GM19035 (cell line): ENCODE data around the gene TMEM233.

ENCODE experiments used
- ATAC-seq: cut with Tn5 transposase; IDR thresholded peaks from one replicate; pipeline ENCODE4 v1.9.1; 2021; ENCODE audit not compliant: unreplicated experiment

The TMEM233 gene

GRCh38 chr12:119679490-119679889 is 85.9 kb downstream of the TMEM233 start:
- ATAC-seq, result no peak

DNA sequence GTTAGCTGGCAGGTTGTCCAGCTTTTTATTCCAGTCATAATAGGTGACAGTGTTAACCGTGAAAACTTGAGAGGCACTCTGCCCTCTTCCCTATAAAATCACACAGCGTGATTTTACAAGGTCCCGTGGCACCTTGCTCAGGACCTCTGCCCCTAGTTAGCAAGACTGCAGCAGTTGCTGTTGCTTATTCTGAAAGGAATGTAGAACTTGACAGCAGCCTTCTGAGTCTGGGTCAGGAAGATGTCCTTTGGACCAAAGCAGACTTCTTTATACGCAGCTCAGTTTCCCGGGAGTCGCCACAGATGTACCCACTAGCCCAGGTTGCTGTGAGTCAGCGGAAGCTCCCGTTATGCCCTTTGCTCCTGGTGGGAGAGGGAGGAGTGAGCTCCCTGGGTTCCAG is 87.5 kb downstream of the TMEM233 start:
- ATAC-seq, result no peak

GRCh38 chr12:119681728-119682638 is 88.4 kb downstream of the TMEM233 start:
- no peak for ATAC-seq

GRCh38 chr12:119682639-119683252 is 89.2 kb downstream of the TMEM233 start:
- no peak for ATAC-seq

DNA sequence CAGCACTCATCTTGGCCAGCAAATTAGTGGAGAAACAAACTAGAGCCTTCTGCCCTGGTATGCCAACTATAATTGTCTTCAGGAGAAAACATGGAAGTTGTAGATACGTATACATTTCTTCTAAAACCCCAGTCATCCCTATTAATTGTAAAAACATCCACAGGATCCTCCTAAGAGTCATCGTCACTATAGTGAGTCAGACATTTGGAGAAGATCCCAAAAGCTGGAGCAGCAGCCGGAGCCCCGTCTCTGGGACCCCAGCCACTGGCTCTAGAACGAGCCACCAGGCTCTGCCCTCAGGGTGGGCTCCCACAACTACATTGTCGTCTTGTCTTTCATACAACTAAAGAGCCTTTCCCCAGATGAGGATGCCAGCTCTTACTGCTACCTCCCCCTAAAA is 89.8 kb downstream of the TMEM233 start:
- no peak for ATAC-seq

DNA sequence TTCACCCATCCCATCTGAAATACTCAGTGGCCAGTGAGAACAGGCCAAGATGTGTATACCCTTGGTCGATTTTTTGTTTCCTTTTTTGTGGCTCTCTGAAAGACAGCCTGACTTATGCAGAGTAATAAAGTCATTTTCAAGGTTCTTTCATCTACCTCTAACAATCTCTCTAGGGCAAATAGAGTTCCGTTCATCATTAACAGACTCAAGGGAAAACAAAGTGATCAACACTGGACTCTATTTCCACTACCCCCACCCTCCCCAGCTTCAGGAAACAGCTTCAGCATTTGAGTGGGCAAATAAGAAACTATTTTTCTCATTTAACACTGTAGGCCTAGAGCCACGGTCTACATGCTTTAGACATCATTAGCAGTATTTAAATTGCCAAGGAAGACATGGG is 90.2 kb downstream of the TMEM233 start:
- ATAC-seq, result no peak

- no peak for ATAC-seq
Observed at GRCh38 chr12:119684711-119685369, 91.3 kb downstream of the TMEM233 start.

DNA sequence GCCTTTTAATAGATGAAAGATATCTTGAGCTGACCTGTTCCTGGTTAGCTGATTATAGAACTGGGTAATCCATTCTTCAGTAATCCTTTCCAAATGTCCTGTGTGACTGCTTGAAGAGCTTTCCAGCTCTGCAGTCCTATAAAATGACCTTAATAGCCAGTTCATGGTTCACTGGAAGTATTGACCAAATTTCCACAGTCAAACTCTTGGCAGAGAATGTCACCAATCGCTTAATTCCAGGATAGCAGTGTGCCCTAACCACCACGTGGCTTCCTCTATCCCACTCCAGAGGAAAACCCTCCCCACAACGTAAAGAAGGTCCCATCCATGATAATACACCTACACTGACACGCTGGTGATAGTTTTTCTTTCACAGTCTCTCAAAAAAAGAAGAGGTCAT is 91.8 kb downstream of the TMEM233 start:
- no peak for ATAC-seq

- no peak for ATAC-seq
Observed at GRCh38 chr12:119686355-119686754, 92.8 kb downstream of the TMEM233 start.

DNA sequence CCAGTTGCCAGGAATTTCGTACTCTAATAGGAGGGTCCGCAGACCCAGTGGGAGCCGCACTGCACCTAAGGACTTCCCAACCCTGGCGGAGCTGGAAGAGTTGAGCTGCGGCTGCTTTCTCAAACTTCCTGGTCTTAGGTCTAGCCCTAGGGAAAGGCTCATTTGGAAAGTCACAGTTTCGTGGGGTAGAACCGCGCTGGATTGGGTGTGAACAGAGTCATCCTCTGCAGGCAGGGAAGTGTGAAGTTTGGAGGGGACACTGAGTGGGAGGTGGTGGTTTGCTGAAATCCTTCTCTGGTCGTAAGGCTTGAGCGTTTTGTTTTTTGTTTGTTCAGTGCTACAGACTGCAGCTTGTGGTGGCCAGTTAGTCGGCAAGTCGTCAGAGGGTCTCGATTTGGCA is 93.2 kb downstream of the TMEM233 start:
- ATAC-seq, result no peak

GRCh38 chr12:119687406-119687805 is 93.8 kb downstream of the TMEM233 start:
- no peak for ATAC-seq

GRCh38 chr12:119687879-119688278 is 94.3 kb downstream of the TMEM233 start:
- no peak for ATAC-seq

DNA sequence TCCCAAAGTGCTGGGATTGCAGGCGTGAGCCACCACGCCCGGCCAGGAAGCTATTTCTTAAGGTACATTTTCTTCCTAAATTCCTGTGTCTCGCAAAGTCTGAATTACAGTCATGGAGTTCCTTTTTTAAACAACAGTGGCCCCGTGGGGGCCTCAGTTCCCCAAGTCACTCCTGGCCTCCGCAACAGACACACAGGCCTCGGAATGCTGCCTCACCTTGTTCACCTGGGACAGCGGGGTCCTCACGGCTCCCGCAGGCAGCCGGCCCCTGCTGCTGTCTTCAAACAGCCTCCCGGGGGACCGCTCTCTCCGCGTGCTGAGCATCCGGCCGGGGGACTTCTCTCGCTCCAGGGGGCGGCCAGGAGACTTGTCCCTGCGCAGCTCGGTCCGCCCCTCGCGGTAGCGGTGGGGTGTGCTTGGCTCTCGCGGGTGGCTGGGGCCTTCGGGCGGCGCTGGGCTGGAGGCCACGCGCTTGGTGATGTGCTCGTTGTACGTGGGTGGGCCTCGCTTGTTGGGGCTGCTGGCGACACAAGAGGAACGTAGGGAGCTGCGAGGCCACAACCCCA is 96.4 kb downstream of the TMEM233 start:
- ATAC-seq, result no peak

DNA sequence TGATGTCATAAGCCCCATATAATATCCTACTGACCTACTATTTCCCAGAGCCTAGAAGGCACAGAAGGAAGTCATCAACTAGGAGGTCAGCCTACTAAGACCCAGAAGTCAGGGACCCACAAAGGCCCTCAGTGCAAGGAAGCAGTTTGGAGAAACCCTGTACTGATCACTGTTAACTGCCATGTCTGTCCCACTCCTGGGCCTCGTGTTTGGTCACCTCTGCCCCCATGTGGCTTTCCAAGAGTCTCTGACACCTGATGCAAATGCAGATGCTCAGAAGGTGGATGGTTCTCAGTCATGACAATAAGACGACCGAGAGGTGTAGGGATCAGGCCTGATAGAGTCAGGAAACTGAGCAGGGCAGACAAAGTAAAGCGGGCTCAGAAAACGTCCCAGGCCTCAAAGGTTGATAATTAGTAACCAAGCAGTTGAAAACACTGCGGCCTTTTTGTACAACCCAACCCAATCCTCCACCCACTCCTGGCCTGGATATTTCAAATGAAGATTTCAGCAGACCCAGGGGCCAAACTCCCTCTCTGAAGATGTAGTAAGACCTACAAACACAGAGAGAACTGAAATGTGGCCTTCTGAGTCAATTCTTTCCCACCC is 97.7 kb downstream of the TMEM233 start:
- no peak for ATAC-seq

DNA sequence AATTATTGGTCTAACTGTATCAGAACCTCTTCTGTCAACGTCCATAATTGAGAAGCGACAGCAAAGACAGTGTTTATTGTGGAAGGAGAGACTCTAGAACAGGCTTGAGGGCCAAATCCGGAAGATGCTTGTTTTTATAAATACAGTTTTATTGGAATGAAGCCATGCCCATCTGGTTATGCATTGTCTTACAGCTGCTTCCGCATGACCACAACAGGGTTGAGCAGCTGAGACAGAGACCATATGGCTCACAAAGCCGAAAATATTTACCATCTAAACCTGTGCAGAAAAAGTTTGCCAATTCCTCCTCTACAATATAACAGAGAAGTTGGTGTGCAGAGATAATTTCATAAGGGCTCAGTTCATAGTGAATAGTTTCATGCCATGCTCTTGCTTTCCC is 98.8 kb downstream of the TMEM233 start:
- ATAC-seq, result no peak
